ENCODE results near the gene HPSE2. TPM values are rescaled to one million over a fixed set of nuclear protein-coding genes. Genes with fewer than 3 reads are reported as not detected.

HPSE2 gene
- total RNA-seq, 2 experiments from 2014 or later: not detected

- Histone ChIP-seq H3K4me3 (ENCODE audit: low read length) (no peak overlapping the region), H3K4me1 (ENCODE audit: insufficient read depth, low read length) (no peaks in the 10 kb centered on the region), H3K9me3 (ENCODE audit: control insufficient read depth in 1 of 2, insufficient read depth in 1 of 2, low read length in 2 of 2) (no peaks in the 10 kb centered on the region), H3K27ac (ENCODE audit: low read depth in 1 of 2, low read length in 2 of 2) (no peak overlapping the region), H3K27me3 (ENCODE audit: control insufficient read depth in 1 of 2, insufficient read depth in 2 of 2, low read length in 2 of 2) (peaks cover 0 to 2% of the 10 kb centered on the region in 2 experiments), H3K36me3 (ENCODE audit: insufficient read depth, low read length) (no peaks in the 10 kb centered on the region)
- H3K9me3 Mint-ChIP-seq: no peaks in the 10 kb centered on the region
- ATAC-seq (ENCODE audit: poor library complexity) (no peak), DNase-seq (no peak)
- no peak overlapping the region for H3K4me3 Mint-ChIP-seq
- H3K27ac Mint-ChIP-seq: no peak overlapping the region
- no peaks in the 10 kb centered on the region for H3K36me3 Mint-ChIP-seq (ENCODE audit: low read depth)
- POLR2A ChIA-PET: no interaction called here
- intact Hi-C loops (cut with DNase I, micrococcal nuclease): no loop called here
- TF ChIP-seq, protein P1, sequence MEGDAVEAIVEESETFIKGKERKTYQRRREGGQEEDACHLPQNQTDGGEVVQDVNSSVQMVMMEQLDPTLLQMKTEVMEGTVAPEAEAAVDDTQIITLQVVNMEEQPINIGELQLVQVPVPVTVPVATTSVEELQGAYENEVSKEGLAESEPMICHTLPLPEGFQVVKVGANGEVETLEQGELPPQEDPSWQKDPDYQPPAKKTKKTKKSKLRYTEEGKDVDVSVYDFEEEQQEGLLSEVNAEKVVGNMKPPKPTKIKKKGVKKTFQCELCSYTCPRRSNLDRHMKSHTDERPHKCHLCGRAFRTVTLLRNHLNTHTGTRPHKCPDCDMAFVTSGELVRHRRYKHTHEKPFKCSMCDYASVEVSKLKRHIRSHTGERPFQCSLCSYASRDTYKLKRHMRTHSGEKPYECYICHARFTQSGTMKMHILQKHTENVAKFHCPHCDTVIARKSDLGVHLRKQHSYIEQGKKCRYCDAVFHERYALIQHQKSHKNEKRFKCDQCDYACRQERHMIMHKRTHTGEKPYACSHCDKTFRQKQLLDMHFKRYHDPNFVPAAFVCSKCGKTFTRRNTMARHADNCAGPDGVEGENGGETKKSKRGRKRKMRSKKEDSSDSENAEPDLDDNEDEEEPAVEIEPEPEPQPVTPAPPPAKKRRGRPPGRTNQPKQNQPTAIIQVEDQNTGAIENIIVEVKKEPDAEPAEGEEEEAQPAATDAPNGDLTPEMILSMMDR (IDR thresholded peaks at IDR 0.05): no peak
- CTCF ChIA-PET: no interaction called here
- no peaks in the 10 kb centered on the region for H3K4me1 Mint-ChIP-seq (ENCODE audit: low read depth)
- H3K27me3 Mint-ChIP-seq: no peaks in the 10 kb centered on the region
Observed at GRCh38 chr10:98878418-98878817, 357.2 kb downstream of the HPSE2 start.

DNA sequence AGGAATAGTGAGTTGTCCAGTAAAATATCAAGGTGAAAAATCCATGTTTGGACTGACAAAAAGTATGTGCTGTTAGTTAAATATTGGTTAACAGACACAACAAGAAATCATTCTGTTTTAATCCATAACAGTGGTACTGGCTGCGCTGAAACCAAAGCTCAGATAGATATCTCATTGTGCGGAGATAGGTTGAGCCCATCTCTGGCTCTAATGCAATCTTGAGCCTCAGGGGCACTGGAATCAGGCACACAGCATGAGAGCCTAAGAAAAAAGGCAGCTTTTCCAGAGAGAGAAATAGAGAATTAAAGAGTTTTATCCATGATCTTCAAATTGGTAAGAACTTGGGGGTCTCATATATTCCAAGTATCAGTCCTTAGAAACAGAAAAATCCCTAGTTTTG is 373.7 kb downstream of the HPSE2 start:
- Histone ChIP-seq H3K9me3 (ENCODE audit: control insufficient read depth in 1 of 2, insufficient read depth in 1 of 2, low read length in 2 of 2) (no peaks in the 10 kb centered on the region), H3K27me3 (ENCODE audit: control insufficient read depth in 1 of 2, insufficient read depth in 2 of 2, low read length in 2 of 2) (no peaks in the 10 kb centered on the region), H3K27ac (ENCODE audit: low read depth in 1 of 2, low read length in 2 of 2) (no peak overlapping the region), H3K4me1 (ENCODE audit: insufficient read depth, low read length) (no peaks in the 10 kb centered on the region), H3K36me3 (ENCODE audit: insufficient read depth, low read length) (no peaks in the 10 kb centered on the region), H3K4me3 (ENCODE audit: low read length) (no peak overlapping the region)
- Mint-ChIP-seq H3K4me1 (ENCODE audit: low read depth) (no peaks in the 10 kb centered on the region), H3K9me3 (peaks cover 11% of the 10 kb centered on the region), H3K4me3 (no peak overlapping the region), H3K27me3 (no peaks in the 10 kb centered on the region), H3K27ac (no peak overlapping the region), H3K36me3 (ENCODE audit: low read depth) (no peaks in the 10 kb centered on the region)
- intact Hi-C loops (cut with DNase I, micrococcal nuclease): no loop called here
- no peak for DNase-seq
- POLR2A ChIA-PET: no interaction called here
- CTCF ChIA-PET: no interaction called here
- ATAC-seq (ENCODE audit: poor library complexity): no peak
- TF ChIP-seq, protein P1 (IDR thresholded peaks at IDR 0.05): no peak

DNA sequence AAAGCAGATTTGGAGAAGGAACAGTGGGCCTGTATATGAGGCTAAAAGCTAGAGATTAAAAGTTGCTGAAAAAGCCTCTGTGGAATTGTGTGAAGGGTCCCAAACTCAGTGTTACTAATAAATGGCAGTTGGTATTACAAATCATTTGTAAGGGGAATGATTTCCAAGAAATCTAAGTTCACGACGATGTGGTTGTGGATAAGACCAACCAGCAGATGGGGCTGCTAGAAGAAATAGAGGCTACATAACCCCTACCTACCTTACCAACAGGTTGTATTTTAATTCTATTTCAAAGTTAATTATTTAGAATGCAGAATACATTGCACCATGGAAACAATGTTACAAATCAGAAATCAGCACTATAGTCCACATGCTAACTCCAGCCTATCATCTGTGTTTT is 377.1 kb downstream of the HPSE2 start:
- CTCF ChIA-PET: no interaction called here
- ATAC-seq (ENCODE audit: poor library complexity): no peak
- intact Hi-C loops (cut with DNase I, micrococcal nuclease): no loop called here
- H3K27ac Mint-ChIP-seq: no peak overlapping the region
- POLR2A ChIA-PET: no interaction called here
- H3K9me3 Mint-ChIP-seq: peaks cover 3% of the 10 kb centered on the region
- Histone ChIP-seq H3K27ac (ENCODE audit: low read depth in 1 of 2, low read length in 2 of 2) (no peak overlapping the region), H3K36me3 (ENCODE audit: insufficient read depth, low read length) (no peaks in the 10 kb centered on the region), H3K4me1 (ENCODE audit: insufficient read depth, low read length) (no peaks in the 10 kb centered on the region), H3K9me3 (ENCODE audit: control insufficient read depth in 1 of 2, insufficient read depth in 1 of 2, low read length in 2 of 2) (no peaks in the 10 kb centered on the region), H3K4me3 (ENCODE audit: low read length) (no peak overlapping the region), H3K27me3 (ENCODE audit: control insufficient read depth in 1 of 2, insufficient read depth in 2 of 2, low read length in 2 of 2) (no peaks in the 10 kb centered on the region)
- no peak overlapping the region for H3K4me3 Mint-ChIP-seq
- H3K27me3 Mint-ChIP-seq: no peaks in the 10 kb centered on the region
- DNase-seq: no peak
- H3K36me3 Mint-ChIP-seq (ENCODE audit: low read depth): no peaks in the 10 kb centered on the region
- no peaks in the 10 kb centered on the region for H3K4me1 Mint-ChIP-seq (ENCODE audit: low read depth)
- TF ChIP-seq, protein P1 (IDR thresholded peaks at IDR 0.05): no peak

Data from CD4-positive, alpha-beta T cell (primary cell).